IPS-11a (cell line): ENCODE data around the gene UBXN6.

Experiments used
- H3K4me3 ChIP-seq: one replicate; pipeline ENCODE4 v1.5.1; 2013; ENCODE audit warnings: low read depth, low read length, control low read depth

The UBXN6 gene

DNA sequence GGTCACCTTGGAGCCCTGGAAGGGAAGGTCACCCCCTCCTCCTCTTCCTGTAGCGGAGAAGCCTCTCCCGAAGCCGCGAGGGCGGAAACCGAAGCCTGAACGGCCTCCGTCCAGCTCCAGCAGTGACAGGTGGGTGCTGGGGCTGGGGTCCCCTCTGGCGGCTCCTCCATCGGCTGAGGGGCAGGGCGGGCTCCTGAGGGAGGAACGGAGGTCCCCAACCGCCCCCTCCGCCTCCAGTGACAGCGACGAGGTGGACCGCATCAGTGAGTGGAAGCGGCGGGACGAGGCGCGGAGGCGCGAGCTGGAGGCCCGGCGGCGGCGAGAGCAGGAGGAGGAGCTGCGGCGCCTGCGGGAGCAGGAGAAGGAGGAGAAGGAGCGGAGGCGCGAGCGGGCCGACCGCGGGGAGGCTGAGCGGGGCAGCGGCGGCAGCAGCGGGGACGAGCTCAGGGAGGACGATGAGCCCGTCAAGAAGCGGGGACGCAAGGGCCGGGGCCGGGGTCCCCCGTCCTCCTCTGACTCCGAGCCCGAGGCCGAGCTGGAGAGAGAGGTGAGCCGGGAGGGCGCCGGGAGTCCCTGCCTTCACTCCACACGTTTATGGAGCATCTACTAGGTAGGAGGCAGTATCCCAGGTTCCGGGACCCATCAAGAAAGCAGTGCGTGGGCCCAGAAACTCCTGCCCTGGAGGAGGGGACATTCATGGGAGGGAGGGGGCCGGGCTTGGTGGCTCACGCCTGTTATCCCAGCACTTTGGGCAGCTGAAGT is 36.5 kb upstream of the UBXN6 start:
- H3K4me3 ChIP-seq: no peak overlapping the region

DNA sequence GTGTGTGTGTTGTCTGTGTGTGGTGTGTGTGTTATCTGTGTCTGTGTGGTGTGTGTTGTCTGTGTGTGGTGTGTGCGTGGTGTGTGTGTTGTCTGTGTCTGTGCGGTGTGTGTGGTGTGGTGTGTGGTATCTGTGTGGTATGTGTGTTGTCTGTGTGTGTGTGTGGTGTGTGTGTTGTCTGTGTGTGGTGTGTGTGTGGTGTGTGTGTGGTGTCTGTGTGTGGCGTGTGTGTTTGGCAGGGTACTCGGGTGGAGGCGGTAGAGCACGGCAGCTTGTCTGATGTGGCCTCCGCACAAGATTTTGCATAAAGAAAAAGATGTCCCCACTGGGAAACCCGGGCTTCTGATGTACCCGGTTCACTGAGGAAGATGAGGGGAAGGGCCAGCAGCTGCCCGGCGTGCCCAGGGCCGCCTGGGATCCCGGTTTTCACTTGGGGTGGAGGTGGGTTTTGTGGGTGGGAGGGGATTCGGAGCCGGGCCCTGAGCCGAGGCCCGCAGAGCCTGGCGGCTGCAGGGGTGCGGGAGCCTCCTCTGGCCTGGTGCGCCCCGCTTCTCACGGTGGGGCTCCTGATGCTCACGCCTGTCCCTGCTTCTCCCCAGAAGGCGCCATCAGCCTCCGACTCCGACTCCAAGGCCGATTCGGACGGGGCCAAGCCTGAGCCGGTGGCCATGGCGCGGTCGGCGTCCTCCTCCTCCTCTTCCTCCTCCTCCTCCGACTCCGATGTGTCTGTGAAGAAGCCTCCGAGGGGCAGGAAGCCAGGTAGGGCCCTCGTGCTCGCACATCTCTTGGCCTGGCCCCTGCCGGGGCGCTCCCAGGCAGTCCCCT is 35.7 kb upstream of the UBXN6 start:
- H3K4me3 ChIP-seq: no peak overlapping the region

DNA sequence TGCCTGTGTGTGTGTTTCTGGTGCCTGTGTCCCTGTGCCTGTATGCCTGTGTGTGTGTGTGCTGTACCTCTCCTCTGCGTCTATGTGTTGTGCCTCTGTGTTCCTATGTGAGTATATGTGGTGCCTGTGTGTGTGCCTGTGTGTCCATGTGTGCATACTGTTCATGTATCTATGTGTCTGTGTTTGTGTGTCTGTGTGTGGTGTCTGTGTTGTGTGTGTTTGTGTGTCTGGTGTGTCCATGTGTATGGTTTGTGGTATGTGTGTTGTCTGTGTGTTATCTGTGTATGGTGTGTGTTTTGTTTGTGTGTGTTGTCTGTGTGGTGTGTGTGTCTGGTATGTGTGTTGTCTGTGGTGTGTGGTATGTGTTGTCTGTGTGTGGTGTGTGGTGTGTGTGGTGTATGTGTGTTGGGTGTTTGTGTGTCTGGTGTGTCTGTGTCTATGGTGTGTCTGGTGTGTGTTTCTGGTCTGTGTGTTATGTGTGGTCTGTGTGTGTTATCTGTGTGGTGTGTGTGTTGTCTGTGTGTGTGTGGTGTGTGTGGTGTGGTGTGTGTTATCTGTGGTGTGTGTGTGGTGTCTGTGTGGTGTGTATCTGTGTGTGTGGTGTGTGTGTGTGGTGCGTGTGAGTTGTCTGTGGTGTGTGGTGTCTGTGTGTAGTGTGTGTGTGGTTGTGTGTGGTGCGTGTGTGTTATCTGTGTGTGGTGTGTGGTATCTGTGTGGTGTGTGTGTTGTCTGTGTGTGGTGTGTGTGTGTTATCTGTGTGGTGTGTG is 34.9 kb upstream of the UBXN6 start:
- no peak overlapping the region for H3K4me3 ChIP-seq

DNA sequence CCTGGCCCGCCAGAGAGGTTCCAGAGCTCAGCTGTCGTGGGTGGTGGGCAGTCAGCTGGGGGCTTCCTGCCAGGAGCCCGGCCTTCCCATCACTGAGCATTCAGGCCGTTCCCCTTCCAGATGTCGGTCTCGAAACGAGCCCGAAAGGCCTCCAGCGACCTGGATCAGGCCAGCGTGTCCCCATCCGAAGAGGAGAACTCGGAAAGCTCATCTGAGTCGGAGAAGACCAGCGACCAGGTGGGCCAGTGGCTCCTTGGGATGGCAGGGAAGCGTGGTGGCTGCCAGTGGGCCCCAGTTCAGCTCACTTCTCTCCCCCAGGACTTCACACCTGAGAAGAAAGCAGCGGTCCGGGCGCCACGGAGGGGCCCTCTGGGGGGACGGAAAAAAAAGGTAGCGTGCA is 33.9 kb upstream of the UBXN6 start:
- no peak overlapping the region for H3K4me3 ChIP-seq

DNA sequence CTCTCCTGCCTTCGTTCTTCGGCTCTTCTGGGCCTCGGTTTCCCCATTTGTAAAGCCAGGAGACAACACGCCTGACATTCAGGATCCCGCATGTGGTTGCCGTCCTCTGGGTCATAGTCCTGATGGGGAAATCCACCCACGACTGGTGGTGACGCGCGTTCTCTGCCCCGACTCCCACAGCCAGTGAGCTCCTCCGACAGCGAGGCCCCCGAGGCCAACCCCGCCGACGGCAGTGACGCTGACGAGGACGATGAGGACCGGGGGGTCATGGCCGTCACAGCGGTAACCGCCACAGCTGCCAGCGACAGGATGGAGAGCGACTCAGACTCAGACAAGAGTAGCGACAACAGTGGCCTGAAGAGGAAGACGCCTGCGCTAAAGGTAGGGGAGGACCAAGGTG is 30.9 kb upstream of the UBXN6 start:
- H3K4me3 ChIP-seq: no peak overlapping the region

DNA sequence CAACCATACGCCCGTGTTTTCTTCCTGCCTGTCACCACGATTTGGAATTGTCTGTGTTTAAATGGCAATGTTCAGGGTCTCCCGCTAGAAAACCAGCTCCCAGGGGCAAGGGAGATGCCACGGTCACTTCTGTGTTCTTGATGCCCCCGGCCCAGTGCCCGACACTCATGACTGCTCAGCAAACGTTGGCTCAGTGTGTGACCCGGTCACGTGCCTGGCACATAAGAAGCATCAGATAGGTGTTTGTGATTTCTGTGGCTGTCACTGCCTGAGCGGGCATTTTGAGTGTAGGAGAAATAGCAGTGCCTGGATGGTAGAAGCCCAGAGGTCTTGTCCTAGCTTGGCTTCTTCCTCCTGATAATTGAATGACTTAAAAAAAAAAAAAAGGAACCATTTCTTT is 30.0 kb upstream of the UBXN6 start:
- no peak overlapping the region for H3K4me3 ChIP-seq

DNA sequence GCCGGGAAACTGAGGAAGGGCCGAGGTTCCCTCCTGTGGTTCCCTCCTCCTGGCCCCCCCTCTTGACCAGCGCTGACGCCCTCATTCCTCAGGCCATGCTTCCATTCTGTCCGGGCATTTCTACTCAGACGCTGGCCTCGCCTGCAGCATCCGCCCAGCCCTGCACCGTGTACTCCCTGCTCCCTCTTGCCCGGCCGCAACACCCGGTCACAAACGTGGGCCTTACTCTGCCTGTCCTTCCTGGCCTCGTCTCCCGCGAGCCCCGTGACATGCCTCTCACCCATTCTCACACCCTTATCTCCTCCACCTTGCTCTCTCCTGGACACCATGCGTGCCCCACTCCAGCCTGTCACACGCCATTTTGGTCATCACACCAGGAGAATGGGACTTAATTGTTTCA is 25.8 kb upstream of the UBXN6 start:
- no peak overlapping the region for H3K4me3 ChIP-seq

DNA sequence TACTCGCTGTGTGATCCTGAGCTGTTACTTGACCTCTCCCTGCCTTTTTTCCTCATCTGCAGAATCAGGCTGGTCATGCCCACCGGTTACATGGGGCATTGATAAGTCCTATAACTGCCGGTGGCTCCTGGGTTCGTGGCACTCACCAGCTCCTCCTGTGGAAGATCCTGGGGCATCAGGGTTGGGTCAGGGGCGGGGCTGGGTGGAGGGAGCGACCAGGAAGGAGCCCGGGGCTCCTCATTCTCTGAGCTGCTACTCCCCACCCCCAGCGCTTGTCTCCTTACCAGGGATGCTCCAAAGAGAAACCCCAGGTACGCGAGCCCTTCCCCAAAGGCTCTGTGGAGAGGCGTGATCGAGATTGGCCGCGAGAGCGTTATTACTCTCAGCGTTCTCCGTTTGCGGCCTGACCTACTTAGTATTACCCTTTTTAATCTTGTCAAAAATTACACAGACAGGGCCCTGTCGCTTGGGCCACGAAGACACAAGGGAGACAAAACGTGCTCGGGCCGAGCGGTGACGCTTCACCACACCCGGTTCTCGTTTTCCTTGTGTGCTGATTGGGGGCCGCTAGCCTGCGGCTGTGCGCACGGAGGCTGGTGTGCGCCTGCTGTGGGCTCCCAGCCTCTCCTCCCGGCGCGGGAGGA is 25.2 kb upstream of the UBXN6 start:
- H3K4me3 ChIP-seq: no peak overlapping the region

DNA sequence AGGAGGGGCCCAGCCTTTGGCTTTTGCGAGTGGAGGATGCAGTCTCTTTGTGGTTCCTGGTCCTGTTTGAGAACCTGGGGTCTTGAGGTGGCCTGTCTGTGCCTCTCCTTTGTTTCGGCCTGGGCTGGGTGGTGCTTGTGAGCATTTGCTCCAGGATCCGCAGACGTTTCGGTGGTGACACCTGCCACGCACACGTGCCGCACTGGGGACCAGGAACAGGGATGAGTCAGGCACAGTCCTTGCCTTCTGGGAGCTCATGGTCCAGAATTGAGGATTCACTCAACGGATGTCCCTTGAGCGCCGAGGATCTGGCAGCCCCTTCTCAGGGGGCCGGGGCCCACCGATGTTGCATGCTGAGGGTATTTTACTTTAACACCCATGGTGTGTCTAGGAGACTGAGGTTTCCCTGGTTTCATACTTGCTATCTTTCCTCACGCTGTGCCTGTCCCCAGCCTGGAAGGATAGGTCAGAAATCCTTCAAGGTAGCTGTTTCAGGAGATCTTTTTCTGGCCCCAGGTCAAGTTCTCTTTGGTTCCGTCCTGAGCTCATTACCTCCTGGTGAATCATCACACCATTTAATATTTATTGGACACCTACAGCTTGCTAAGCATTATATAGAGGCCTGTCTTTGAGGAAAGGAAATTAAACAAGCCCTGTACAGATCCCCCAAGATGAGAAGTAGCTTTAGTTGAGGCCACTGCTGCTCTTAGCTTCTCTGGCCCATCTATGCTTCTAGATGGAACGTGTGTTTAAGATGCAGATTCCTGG is 19.6 kb upstream of the UBXN6 start:
- no peak overlapping the region for H3K4me3 ChIP-seq

DNA sequence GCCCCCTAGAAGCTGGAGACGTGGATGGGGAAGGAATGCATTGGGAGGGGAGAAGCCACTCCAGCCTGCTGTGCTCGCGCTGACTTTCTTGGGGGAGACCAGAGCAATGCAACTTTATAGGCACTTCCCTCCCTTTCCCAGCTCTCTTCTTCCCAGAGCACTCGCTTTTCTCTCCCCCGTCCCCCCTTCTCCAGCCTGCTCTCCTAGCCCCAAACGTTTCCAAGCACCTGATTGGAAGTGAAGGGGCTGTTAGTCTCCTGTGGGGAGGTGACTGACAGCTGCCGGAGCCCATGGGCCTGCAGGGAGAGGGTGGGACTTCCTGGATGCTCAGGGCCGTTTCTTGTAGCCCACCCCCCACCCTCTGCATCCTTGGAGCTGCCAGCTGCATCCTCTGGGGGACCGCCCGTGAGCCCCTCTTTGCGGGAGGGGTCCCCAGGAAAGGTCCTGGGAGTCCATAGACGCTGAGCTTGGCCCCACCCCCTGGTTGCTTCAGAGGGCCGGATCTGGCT is 17.0 kb upstream of the UBXN6 start:
- peak overlapping the region; percentile 53 for H3K4me3 ChIP-seq

DNA sequence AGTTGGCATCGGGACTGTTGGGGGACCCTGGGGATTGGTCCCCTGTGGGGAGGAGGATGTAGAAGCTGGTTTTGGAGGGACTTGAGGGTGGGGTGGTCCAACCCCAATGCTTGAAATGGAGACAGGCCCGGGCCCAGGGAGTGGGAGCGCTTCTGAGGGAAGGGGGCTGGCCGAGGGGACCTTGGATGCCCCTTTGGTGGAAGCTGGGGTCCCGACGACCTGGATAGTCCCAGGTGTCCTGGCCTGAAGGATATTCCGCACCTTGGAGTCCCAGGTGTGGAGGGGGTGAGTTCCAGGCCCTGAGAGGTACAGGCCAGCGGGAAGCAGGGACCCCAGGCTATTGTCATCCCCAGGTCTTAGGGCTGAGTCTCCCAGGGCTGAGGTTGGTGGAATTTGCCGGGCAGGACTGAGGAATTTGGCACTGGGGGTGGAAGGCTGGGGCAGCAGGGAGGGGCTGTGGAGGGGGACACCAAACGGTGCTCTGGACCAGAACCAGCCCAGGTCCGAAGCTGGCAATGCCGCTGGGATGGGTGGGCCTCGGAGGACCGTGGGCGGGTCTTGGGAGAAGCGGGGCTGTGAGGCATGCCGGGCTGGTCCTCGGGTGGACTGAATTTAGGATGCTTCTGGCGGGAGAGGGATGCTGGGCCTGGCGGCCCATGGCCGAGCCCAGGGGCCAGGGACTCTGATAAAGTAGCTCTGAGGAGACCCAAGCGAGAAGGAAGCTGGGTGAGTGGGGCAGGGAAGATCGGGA is 16.3 kb upstream of the UBXN6 start:
- H3K4me3 ChIP-seq: peak overlapping the region; percentile 53

DNA sequence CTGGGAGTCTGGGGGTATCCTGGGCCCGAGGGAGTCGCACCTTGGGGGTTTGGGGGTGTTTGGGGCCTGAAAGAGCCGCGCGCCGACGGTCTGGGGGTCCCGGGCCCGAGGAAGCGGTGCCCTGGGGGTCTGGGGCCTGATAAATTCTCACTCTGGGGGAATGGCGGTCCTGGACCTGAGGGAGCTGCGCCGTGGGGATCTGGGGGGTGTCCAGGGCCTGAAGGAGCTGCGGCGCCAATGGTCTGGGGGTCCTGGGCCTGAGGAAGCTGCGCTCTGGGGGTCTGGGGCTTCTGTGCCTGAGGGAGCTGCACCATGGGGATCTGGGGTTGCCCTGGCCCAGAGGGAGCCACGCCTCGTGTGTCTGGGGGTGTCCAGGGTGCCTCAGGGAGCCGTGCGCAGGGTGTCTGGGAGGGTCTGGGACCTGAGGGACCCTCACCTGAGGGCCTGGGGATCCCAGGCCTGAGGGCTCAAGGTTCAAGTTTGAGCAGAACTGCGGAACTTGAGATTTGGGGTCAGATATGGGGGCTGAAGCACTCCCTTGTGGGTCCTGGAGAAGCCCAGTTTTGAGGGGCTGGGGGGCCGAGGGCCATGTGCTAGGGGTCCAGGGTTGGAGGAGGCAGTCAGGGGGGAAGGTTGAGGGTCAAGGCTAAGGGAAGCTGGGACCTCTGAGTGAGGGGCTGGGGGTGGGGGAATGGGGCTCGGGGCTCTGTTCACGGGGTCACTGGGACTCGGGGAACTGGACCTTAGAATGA is 15.6 kb upstream of the UBXN6 start:
- H3K4me3 ChIP-seq: peak overlapping the region; percentile 66

DNA sequence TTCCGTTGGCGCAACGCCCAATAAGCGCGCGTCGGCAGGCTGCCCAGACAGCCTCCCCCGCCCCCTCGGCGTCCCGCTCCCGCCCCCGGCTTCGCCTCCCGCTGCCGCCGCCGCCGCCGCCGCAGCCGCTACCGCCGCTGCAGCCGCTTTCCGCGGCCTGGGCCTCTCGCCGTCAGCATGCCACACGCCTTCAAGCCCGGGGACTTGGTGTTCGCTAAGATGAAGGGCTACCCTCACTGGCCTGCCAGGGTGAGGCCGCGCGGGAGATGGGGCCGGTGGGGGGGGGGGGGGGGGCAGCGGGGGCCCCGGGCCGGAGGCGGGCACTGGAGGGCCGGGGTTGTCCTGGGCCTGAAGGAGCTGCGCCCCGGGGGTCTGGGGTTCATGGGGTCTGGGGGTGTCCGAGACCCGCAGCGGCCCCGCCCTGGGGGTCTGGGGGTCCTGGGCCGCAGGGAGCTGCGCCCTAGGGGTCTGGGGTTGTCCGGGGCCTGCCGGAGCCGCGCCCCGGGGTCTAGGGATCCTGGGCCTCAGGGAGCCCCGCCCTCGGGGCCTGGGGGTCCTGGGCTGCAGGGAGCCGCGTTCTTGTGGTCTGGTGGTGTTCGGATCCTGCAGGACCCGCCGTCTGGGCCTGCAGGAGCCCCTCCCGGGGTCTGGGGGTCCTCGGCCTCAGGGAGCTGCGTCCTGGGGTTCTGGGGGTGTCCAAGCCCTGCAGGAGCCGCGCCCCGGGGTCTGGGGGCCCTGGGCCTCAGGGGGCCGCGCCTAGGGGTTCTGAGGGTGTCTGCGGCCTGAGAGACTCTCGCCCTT is 14.8 kb upstream of the UBXN6 start, which contains the start of gene HDGFL2:
Gene HDGFL2 (plus strand): TSS at position 124 of the 801 bp plus-strand sequence. CDS start 54 bp downstream, at position 178.
- H3K4me3 ChIP-seq: peak within 1 kb of the TSS; percentile 66

DNA sequence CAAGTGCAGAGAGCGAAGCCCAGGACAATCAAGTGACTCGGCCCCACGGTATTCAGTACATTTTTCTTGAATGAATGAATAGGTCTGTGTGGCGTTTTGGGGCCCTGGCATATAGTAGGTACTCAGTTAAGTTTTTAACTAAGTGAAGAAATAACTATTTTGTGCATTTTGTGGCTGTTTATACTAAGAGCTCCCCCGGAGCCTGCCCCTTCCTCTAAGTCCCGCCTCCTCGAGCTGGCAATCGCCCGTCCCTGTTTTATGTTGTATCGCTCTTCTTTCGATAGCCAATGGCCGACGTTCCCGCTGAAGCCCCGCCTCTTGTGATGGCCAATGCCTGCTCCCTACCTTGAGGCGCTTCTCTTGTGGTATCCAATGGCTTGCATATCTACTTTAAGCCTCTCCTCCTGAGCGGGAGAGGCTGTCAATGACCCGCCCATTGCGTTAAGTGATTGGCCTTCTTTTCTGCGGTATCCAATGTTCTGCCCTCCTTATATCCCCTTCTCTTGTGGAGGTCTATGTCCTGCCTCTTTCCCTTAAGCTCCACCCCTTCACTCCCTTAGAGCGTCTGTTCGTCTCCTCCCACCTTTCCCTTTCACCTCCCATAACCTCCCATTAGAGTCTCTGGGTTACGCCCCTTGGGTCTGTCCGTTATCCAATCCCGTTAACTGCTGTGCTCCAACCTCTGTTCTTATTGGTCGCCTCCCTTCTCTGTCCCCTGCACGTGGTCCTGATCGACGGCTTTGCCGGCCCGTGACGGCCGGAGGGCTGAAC is 14.0 kb upstream of the UBXN6 start:
- peak overlapping the region; percentile 59 for H3K4me3 ChIP-seq

DNA sequence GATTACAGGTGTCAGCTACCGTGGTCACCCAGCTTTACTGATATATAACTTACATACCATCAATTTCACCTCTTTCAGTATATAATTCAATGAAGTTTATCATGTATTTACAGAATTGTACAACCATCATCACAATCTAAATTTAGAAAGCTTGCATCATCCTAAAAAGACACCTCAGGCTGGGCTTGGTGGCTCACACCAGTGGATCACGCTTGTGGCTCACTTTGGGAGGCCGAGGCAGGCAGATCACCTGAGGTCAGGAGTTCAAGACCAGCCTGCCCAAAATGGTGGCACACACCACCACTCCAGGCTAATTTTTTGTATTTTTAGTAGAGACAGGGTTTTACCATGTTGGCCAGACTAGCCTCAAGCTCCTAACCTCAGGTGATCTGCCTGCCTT is 10.2 kb upstream of the UBXN6 start:
- no peak overlapping the region for H3K4me3 ChIP-seq

DNA sequence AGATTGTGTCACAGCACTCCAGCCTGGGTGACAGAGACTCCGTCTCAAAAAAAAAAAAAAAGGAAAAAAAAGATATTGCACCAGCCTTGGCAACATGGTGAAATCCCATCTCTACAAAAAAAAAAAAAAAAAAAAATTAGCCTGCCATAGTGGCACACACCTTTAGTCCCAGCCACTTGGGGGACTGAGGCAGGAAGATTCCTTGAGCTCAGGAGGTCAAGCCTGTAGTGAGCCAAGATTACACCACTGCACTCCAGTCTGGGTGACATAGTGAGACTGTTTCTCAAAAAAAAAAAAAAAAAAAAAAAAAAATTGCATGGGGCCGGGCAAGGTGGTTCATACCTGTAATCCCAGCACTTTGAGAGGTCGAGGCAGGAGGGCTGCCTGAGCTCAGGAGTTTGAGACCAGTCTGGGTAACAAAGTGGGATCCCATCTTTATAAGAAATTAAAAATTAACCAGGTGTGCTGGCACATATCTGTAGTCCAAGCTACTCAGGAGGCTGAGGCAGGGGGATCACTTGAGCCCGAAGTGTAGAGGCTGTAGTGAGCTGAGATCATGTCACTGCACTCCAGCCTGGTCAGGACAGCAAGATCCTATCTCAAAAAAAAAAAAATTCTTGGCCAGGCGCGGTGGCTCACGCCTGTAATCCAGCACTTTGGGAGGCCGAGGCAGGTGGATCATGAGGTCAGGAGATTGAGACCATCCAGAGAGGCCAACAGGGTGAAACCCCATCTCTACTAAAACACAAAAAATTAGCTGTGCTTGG is 7.4 kb upstream of the UBXN6 start:
- H3K4me3 ChIP-seq: no peak overlapping the region
